T-helper 1 cell treated with Interleukin-12 subunit alpha and Interleukin-12 subunit beta and Interleukin-4 antibody, amounts not matched to agents 30 μg/mL and 1 μg/mL, for 36 hours (primary cell): ENCODE results near the gene ANKUB1.
A peak's percentile ranks its signal among the peaks of the same experiment; 100 is the strongest.

Experiments
- H3K27ac Mint-ChIP-seq: one replicate; pipeline ENCODE4 v1.8.0; 2021; ENCODE audit warnings: mild to moderate bottlenecking, mixed read lengths
- H3K27me3 Mint-ChIP-seq: one replicate; pipeline ENCODE4 v1.8.0; 2021; ENCODE audit warnings: low read depth, mixed read lengths
- H3K36me3 Mint-ChIP-seq: one replicate; pipeline ENCODE4 v1.8.0; 2021; ENCODE audit warnings: low read depth, mixed read lengths
- H3K4me1 Mint-ChIP-seq: one replicate; pipeline ENCODE4 v1.8.0; 2021; ENCODE audit warnings: low read depth, mixed read lengths
- H3K4me3 Mint-ChIP-seq: one replicate; pipeline ENCODE4 v1.8.0; 2021; ENCODE audit warnings: mild to moderate bottlenecking, moderate library complexity, mixed read lengths
- H3K9me3 Mint-ChIP-seq: one replicate; pipeline ENCODE4 v1.8.0; 2021; ENCODE audit warnings: mixed read lengths

The ANKUB1 gene

DNA sequence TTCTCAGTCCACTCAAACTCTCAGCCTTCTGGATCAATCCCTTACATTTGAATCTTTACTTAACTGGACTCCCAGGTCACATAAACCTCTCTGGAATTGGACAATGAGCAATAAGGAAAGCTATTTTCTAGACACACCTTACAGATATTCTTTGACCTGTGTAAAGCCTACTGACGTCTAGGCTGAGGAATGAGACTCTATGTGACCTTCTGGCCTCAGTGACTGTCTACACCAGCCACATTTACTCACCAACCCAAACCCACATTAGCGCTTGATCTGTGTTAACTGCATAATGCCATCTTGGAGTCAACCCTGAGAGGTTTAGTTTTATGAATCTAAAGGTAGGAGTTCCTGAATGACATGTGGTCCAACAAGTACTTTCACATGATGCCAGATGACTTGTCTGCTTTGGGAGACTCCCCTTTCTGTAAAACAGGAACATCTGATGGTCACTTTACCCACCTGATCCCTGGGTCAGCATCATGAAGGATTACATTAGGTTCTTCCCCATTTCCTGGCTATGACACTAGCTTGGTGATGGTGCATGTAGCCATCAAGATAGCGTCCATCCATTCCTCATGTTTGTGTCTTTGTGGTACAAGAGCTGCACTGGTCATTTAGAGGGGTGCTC is 28.7 kb downstream of the ANKUB1 start:
- Mint-ChIP-seq H3K4me3 (no peak overlapping the region), H3K27ac (no peak overlapping the region), H3K4me1 (no peaks in the 10 kb centered on the region), H3K9me3 (no peaks in the 10 kb centered on the region), H3K36me3 (no peaks in the 10 kb centered on the region), H3K27me3 (peaks cover 13% of the 10 kb centered on the region)

DNA sequence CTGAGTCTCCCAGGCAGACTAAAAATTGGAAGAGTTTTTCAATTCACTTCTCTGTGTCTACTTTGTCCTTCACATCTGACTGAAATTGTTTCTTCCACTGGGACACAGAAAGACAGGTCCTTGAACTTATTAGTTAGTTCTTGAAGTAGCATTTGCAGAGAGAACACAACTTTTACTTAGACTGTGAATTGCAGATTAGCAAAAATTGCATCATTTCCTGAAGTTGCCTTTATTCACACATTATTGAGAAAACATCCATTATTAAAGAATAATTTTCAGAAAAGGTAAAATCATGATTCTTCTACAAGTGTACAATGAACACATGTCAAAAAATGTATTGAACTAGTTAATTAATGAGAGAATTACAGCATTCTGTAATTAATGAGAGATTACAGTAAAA is 38.6 kb downstream of the ANKUB1 start:
- H3K27ac Mint-ChIP-seq = no peak overlapping the region
- peak overlapping the region; percentile 94 for H3K4me3 Mint-ChIP-seq
- peaks cover 9% of the 10 kb centered on the region for H3K36me3 Mint-ChIP-seq
- H3K4me1 Mint-ChIP-seq = peaks cover 18% of the 10 kb centered on the region
- no peaks in the 10 kb centered on the region for H3K9me3 Mint-ChIP-seq
- peaks cover 20% of the 10 kb centered on the region for H3K27me3 Mint-ChIP-seq

DNA sequence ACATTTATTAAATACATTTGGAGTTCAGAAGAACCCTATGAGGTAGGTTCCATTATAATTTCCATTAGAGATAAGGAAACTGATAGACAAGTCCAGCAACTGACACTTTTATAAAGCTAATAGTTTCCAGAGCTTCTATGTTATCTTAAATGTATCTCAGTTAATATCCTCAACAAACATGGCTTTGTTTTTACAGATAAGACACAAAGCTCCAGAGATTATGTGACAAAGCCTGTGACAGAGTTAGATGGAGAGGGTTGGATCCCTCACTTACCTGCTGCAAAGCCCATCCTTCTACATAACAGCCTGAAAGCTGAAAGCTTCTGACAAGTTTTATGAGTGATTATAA is 39.6 kb downstream of the ANKUB1 start:
- Mint-ChIP-seq H3K27ac (peak overlapping the region; percentile 88), H3K4me3 (peak overlapping the region; percentile 94), H3K4me1 (peaks cover 20% of the 10 kb centered on the region), H3K36me3 (peaks cover 15% of the 10 kb centered on the region), H3K27me3 (peaks cover 16% of the 10 kb centered on the region), H3K9me3 (no peaks in the 10 kb centered on the region)

DNA sequence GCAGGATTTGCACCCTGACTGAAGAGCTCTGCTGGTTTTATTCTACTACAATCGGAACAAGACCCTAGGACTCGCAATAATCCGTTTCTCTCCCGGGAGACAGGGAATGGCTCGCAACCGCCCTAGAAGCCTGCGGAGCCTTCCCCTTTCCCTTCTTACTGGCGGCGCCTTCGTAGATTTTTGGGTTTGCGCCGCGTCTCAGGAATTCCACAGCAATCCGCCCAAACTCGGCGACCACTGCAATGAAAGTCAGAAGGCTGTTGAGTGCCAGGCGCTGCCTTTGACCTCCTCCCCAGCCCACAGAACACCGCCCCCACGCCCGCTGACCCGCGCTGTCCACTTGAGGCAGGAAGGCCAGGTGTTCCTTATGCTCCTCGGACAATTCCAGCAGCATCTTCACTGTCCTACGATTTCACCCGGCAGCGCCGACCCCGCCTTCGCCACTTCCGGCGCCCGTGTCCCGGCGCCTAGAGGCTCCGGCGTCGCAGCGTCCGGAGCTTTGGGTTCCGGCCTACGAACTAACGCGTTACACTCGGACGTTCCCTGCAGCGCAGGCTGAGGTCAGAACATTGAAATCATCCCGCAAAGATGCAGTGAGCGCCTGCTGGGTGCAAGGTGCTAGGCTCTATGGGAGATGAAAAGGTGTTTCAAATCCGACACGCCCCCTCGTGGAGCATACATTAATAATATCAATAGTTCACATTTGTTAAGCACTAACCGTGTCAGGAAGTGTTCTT is 40.1 kb downstream of the ANKUB1 start, which contains the start of gene COMMD2:
COMMD2 (minus strand) TSS at position 439 of the 737 bp plus-strand sequence; CDS start at position 394, 45 bp downstream.
- H3K27me3 Mint-ChIP-seq = peaks cover 13% of the 10 kb centered on the region
- H3K27ac Mint-ChIP-seq = peak within 1 kb of the TSS; percentile 88
- peaks cover 22% of the 10 kb centered on the region for H3K4me1 Mint-ChIP-seq
- H3K4me3 Mint-ChIP-seq = peak within 1 kb of the TSS; percentile 94
- peaks cover 18% of the 10 kb centered on the region for H3K36me3 Mint-ChIP-seq
- peaks cover 2% of the 10 kb centered on the region for H3K9me3 Mint-ChIP-seq

DNA sequence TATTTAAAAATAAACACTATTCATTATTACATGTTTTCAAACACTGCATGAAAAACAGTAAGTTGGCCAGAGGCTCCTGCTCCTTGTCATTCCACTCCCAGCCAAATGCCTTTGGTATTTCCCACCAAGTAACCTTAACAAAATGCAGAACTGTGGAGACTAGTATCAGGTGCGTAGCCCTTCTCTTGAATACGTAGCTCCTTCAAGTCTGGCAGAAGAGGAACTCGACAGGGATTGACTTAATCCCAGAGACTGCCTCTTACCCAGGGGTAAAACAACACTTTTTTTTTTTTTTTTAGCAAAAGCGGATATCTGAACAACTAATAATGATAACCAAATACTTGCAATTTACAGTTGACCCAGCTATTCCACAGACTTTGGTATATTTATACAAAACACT is 40.8 kb downstream of the ANKUB1 start:
- Mint-ChIP-seq H3K4me1 (peaks cover 23% of the 10 kb centered on the region), H3K4me3 (peak overlapping the region; percentile 94), H3K27me3 (peaks cover 7% of the 10 kb centered on the region), H3K27ac (no peak overlapping the region), H3K9me3 (peaks cover 6% of the 10 kb centered on the region), H3K36me3 (peaks cover 24% of the 10 kb centered on the region)

DNA sequence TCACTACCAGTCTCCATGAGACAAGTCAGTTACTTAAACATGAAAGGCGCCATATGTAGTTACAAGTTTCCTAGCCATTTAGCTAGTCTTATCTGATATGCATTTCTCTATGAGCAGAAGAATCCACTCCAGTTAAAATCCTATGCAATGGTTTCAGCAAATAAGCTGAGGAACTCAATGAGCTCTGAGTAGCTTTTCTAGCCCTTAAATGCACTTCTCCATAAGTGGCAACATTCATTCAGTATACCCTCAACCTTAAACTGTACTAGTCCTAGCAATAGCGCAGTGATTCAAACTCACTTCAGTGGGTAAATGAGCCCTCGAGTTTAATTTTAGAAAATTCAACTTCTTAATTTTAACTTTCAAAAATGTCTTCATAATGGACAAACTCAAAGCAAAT is 47.7 kb downstream of the ANKUB1 start:
- Mint-ChIP-seq H3K9me3 (peaks cover 6% of the 10 kb centered on the region), H3K4me1 (peaks cover 5% of the 10 kb centered on the region), H3K27ac (no peak overlapping the region), H3K4me3 (no peak overlapping the region), H3K36me3 (peaks cover 44% of the 10 kb centered on the region), H3K27me3 (no peaks in the 10 kb centered on the region)

DNA sequence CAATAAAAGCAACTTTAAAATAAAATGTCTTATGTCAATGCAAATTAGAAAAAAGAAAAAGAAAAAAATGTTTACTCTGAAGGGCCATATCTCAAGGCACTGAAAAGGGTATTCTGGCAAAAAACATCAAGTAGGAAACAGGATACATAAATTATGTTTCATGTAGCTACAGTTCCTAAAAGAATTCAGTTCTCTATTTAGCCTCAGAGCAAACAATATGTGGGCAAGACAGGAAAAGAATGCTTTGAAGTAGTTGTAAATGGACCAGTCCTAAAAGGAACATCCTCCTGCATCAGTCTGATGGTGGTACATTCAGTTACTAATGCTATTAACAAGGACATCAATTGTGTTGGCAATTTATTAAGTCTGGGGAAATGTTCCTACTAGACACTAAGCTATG is 48.2 kb downstream of the ANKUB1 start:
- Mint-ChIP-seq H3K4me1 (peaks cover 5% of the 10 kb centered on the region), H3K4me3 (no peak overlapping the region), H3K36me3 (peaks cover 43% of the 10 kb centered on the region), H3K27ac (no peak overlapping the region), H3K9me3 (peaks cover 6% of the 10 kb centered on the region), H3K27me3 (no peaks in the 10 kb centered on the region)

DNA sequence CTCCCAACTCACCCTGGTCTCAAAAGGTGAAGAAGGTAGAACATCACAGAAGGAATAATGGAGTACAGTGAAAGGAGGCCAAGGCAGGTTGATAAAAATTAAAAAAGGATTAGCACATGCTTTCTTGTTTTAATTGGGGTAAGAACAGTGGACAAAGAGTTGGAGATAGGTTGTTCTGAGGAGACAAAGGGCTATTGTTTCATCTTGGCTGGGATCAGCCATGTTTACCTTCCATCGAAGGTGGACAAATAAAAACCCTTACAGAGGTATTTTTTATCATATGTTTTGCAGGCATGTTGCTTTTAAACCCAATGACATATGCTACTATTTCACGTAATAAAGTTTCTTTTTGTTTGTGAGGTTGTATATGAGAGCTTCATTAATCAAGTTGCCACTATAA is 53.0 kb downstream of the ANKUB1 start:
- no peaks in the 10 kb centered on the region for H3K27me3 Mint-ChIP-seq
- H3K27ac Mint-ChIP-seq = no peak overlapping the region
- H3K4me3 Mint-ChIP-seq = no peak overlapping the region
- H3K36me3 Mint-ChIP-seq = peaks cover 15% of the 10 kb centered on the region
- H3K4me1 Mint-ChIP-seq = no peaks in the 10 kb centered on the region
- no peaks in the 10 kb centered on the region for H3K9me3 Mint-ChIP-seq

DNA sequence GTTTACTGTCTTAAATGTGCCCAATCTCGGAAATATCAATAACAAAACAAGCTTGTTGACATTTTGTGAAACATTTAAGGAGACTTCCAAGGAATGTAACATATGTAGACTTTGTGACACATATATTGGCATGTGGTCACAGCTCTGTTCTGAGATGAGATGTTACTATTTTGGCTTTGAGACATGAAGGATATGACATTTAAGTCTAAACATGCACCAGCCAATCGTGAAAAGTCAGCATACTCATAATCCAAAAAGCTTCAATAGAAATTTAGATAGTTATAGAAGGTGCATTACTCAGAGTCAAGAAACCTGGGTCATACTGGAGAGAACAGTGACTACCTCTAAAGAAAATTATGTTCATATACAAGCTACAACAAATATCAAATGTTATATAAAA is 53.5 kb downstream of the ANKUB1 start:
- no peak overlapping the region for H3K27ac Mint-ChIP-seq
- no peaks in the 10 kb centered on the region for H3K9me3 Mint-ChIP-seq
- H3K4me1 Mint-ChIP-seq = no peaks in the 10 kb centered on the region
- peaks cover 11% of the 10 kb centered on the region for H3K36me3 Mint-ChIP-seq
- no peak overlapping the region for H3K4me3 Mint-ChIP-seq
- no peaks in the 10 kb centered on the region for H3K27me3 Mint-ChIP-seq

DNA sequence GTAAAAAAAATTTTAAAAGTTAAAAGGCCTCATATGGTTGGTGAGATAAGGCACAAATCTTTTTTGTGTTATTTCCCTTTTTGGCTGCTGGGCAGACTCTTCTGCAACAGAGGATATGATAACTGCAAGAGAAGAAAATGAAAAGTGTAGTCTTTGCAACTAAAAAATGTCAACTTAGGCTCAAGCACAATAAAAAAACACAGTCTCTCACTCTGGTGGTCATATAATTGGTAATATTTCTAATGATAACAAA is 55.5 kb downstream of the ANKUB1 start:
- H3K4me1 Mint-ChIP-seq = no peaks in the 10 kb centered on the region
- peaks cover 11% of the 10 kb centered on the region for H3K36me3 Mint-ChIP-seq

DNA sequence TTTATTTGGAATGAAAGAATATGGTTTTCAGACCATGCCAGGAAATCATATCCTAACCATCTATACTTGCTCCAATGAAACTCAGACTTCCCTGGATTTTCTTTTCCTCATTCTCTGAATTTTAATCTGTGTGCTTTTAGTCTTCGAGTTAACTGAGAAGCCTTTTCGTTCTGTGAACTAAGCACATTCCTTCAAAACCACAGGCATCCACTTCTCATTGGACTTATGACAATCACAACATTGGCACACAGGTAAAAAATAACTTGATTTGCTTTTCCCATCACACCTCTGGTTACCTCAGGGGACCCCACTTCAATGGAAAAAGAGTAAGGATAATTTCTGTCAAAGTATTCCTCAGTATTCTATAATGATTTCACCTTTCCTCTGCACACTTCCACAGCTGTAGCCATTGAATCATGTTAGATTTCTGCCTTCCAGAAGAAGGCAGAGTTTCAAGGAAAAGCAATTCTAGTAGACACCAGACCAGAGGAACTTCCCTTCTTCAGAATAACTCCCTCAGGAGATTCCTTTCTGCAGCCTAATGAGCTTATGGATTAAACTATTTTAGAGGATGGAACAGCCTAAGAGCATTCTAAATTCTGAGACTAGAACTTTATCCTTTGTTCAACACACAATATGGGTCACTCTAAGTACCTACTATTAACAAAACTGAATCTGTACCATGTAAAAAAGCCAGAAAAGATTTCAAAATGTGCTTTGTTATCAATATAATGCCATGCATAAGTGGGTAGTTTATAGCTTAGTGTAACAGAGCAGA is 56.0 kb downstream of the ANKUB1 start:
- H3K36me3 Mint-ChIP-seq = peaks cover 9% of the 10 kb centered on the region
- no peak overlapping the region for H3K4me3 Mint-ChIP-seq
- no peaks in the 10 kb centered on the region for H3K27me3 Mint-ChIP-seq
- H3K9me3 Mint-ChIP-seq = no peaks in the 10 kb centered on the region
- H3K4me1 Mint-ChIP-seq = no peaks in the 10 kb centered on the region
- no peak overlapping the region for H3K27ac Mint-ChIP-seq

More for the DNA sequence above, 55.5 kb downstream of the ANKUB1 start:
- Mint-ChIP-seq H3K4me3 (no peak overlapping the region), H3K27ac (no peak overlapping the region), H3K27me3 (no peaks in the 10 kb centered on the region), H3K9me3 (no peaks in the 10 kb centered on the region)

DNA sequence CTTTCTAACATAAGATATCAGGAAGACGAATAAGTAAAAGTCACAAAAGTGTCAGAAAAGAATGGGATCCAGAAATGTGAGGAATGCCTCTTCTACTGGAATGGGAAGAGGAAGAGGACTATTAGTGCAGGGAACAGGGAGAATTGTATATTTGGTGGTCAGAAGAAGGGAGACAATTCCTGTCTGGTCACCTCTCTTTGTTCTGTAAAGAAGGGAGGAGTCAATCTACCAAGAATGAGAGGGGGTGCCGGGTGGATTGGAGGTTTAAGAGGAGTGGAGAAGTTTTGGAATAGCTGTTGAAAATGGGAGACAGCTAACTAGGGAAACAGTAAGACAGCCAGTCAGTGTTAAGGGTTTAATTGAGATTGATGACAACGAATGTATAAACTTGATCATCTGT is 60.1 kb downstream of the ANKUB1 start:
- H3K9me3 Mint-ChIP-seq = no peaks in the 10 kb centered on the region
- no peaks in the 10 kb centered on the region for H3K4me1 Mint-ChIP-seq
- peaks cover 1% of the 10 kb centered on the region for H3K36me3 Mint-ChIP-seq
- H3K27ac Mint-ChIP-seq = no peak overlapping the region
- no peaks in the 10 kb centered on the region for H3K27me3 Mint-ChIP-seq
- no peak overlapping the region for H3K4me3 Mint-ChIP-seq

DNA sequence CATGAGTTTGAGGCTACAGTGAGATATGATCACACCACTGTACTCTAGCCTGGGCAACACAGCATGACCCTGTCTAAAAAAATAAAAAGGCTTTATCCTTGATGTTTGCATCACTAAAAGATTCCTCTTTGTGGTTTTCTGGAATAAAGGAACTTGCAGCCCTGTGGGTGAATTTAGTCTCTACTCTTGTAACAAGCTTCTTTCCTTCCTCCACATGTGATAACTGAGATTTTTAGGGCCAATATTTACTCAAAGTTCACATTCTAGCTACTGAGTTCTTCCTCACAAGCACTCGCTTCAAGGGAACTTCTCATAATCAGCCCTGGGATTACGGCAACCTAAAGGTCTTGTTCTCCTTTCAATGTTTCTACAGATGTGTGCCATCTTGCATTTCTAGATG is 64.7 kb downstream of the ANKUB1 start:
- H3K27me3 Mint-ChIP-seq = peaks cover 12% of the 10 kb centered on the region
- H3K9me3 Mint-ChIP-seq = no peaks in the 10 kb centered on the region
- H3K4me3 Mint-ChIP-seq = no peak overlapping the region
- H3K4me1 Mint-ChIP-seq = no peaks in the 10 kb centered on the region
- H3K36me3 Mint-ChIP-seq = peaks cover under 1% of the 10 kb centered on the region
- no peak overlapping the region for H3K27ac Mint-ChIP-seq

DNA sequence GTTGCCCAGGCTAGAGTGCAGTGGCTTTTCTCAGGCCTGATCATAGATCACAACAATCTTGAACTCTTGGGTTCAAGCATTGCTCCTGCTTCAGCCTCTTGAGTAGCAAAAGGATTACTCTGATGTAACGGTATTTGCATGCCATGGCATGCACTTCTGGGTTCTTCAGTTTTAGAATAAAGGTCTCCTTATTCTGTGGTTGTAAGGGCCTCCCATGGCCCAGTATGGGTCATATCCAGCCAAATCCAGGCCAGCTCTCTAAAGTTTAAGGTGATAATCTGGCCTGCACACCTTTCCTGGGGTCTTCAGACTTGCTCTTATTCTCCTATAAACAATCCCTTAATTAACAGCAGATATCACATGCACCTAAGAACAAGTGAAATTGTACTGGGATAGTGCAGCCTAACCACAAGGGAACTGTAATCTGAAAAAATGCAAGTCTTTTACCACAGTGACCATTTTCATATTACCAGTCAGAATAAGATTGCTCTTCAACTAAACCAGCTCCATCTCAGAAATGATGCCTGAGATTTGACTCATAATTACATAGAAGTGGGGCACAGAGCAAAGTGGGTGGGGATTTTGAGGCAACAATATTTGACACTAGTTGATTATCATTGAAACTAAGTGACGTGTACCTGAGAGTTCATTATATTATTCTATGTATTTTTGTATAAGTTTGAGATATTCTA is 65.5 kb downstream of the ANKUB1 start:
- peaks cover 1% of the 10 kb centered on the region for H3K36me3 Mint-ChIP-seq
- H3K4me3 Mint-ChIP-seq = no peak overlapping the region
- peaks cover 1% of the 10 kb centered on the region for H3K9me3 Mint-ChIP-seq
- H3K4me1 Mint-ChIP-seq = no peaks in the 10 kb centered on the region
- no peak overlapping the region for H3K27ac Mint-ChIP-seq
- peaks cover 12% of the 10 kb centered on the region for H3K27me3 Mint-ChIP-seq
